Endodermal cell (in vitro differentiated cells): ENCODE data around the gene TRIP12. TPM values are rescaled to one million over a fixed set of nuclear protein-coding genes. Genes with fewer than 3 reads are reported as not detected.

Experiments
- DNase-seq: peaks from one replicate; pipeline ENCODE4 v3.0.0-alpha.2; 2017
- H3K27ac ChIP-seq: 2 replicates; pipeline ENCODE4 v1.5.1; 2013; ENCODE audit warnings: mild to moderate bottlenecking, low read depth, low read length, moderate library complexity
- H3K27me3 ChIP-seq: 2 replicates; pipeline ENCODE4 v1.6.1; 2013; ENCODE audit warnings: mild to moderate bottlenecking, low read length, moderate library complexity; ENCODE audit not compliant: insufficient read depth, control insufficient read depth, poor library complexity, severe bottlenecking
- H3K36me3 ChIP-seq: 2 replicates; pipeline ENCODE4 v1.7.0; 2013; ENCODE audit warnings: mild to moderate bottlenecking, low read length, moderate library complexity; ENCODE audit not compliant: control insufficient read depth, insufficient read depth
- H3K4me1 ChIP-seq: one replicate; pipeline ENCODE4 v1.7.0; 2013; ENCODE audit warnings: low read length; ENCODE audit not compliant: control insufficient read depth, insufficient read depth
- H3K4me3 ChIP-seq: 2 replicates; pipeline ENCODE4 v1.5.1; 2013; ENCODE audit warnings: mild to moderate bottlenecking, low read length, moderate library complexity
- H3K9ac ChIP-seq: 2 replicates; pipeline ENCODE4 v1.6.1; 2013; ENCODE audit warnings: mild to moderate bottlenecking, low read length, moderate library complexity; ENCODE audit not compliant: poor library complexity, severe bottlenecking; ENCODE audit errors: extremely low read depth
- H3K9me3 ChIP-seq: 2 replicates; pipeline ENCODE4 v1.6.1; 2013; ENCODE audit warnings: mild to moderate bottlenecking, low read length, moderate library complexity; ENCODE audit not compliant: control insufficient read depth
- H3K27ac Mint-ChIP-seq: 2 replicates; pipeline ENCODE4 v1.8.0; 2020; ENCODE audit warnings: mixed read lengths
- H3K27me3 Mint-ChIP-seq: 2 replicates; pipeline ENCODE4 v1.8.0; 2021; ENCODE audit warnings: mild to moderate bottlenecking, mixed read lengths; ENCODE audit not compliant: insufficient read depth
- H3K36me3 Mint-ChIP-seq: 2 replicates; pipeline ENCODE4 v1.8.0; 2020; ENCODE audit warnings: low read depth, mixed read lengths
- H3K4me1 Mint-ChIP-seq: 2 replicates; pipeline ENCODE4 v1.8.0; 2020; ENCODE audit warnings: mixed read lengths
- H3K4me3 Mint-ChIP-seq: 2 replicates; pipeline ENCODE4 v1.8.0; 2020; ENCODE audit warnings: mild to moderate bottlenecking, moderate library complexity, mixed read lengths
- H3K9me3 Mint-ChIP-seq: 2 replicates; pipeline ENCODE4 v1.8.0; 2020; ENCODE audit warnings: mild to moderate bottlenecking, mixed read lengths
- WGBS, 2 experiments: methylation state at CpG; one replicate each; pipeline versions ENCODE4 v1.1.5 to v1.1.7; 2013; ENCODE audit warnings: missing lambda C conversion rate in 2 of 2, mixed read lengths in 1 of 2; ENCODE audit not compliant: insufficient coverage in 1 of 2, insufficient read length in 1 of 2; 5-methylcytosine and 5-hydroxymethylcytosine counted together
- total RNA-seq, 2 donors: library from RNA; stranded (reverse); fragmentation: NEBNext Ultra II Directional in 1 of 2; extraction: Animal tissue kit (Norgen Biotek cat#: 25700) in 1 of 2; gene quantifications; 2 replicates in 1 of 2; 3 replicates in 1 of 2; pipeline ENCODE4 v1.2.1, GENCODE V29; 2021
- TF ChIP-seq, protein P1 (sequence below): fragments of 200-600 bp; sonication (generic); conservative IDR thresholded peaks from 2 replicates; pipeline ENCODE4 v1.5.0; 2021; ENCODE audit warnings: antibody characterized with exemption, mild to moderate bottlenecking

Gene TRIP12
- total RNA-seq, 2 donors from 2014 or later: 177 to 229 TPM

DNA sequence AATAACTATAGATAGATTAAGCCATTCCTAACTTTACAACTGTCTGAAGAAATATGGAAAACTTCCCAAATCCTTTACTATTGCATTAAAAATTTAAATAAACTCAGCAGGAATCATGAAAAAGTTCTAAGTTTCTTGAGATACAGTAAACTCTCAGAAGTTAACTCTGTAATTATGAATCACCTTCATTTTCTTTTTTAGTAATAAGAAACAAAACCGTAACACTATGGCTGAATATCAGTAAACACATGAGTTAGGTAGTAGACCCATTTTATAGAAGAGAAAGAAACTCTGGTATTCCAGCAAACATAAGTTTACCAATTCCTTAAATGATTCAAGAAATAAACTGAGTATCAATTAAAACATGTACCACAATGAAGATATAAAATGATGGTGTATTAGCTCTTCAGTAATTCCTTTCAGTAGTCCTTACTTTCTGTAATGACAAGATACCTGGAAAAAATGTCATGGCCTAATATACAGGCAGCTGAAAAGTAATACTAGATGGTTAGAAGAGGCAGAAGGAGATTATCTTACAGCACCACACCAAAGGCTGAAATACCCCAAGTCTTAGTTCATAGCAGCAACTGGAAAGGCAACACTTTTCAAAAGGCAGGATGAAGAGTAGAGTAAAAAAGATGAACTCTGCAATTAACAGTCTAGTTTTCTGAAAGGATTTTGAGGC lies 11.5 kb downstream of the TRIP12 start:
- Mint-ChIP-seq H3K27ac (no peak overlapping the region), H3K36me3 (peaks cover 20% of the 10 kb centered on the region), H3K4me3 (no peak overlapping the region), H3K27me3 (no peaks in the 10 kb centered on the region), H3K9me3 (no peaks in the 10 kb centered on the region), H3K4me1 (peaks cover 29% of the 10 kb centered on the region)
- 100% methylated on average over 1 of the region's 1 CpG; no CpG with 5 or more reads in 1 of the 2 experiments for WGBS, 2 experiments
- DNase-seq: no peak
- H3K36me3 ChIP-seq: peaks cover 30% of the 10 kb centered on the region
- no peaks in the 10 kb centered on the region for H3K27me3 ChIP-seq
- TF ChIP-seq, protein P1, sequence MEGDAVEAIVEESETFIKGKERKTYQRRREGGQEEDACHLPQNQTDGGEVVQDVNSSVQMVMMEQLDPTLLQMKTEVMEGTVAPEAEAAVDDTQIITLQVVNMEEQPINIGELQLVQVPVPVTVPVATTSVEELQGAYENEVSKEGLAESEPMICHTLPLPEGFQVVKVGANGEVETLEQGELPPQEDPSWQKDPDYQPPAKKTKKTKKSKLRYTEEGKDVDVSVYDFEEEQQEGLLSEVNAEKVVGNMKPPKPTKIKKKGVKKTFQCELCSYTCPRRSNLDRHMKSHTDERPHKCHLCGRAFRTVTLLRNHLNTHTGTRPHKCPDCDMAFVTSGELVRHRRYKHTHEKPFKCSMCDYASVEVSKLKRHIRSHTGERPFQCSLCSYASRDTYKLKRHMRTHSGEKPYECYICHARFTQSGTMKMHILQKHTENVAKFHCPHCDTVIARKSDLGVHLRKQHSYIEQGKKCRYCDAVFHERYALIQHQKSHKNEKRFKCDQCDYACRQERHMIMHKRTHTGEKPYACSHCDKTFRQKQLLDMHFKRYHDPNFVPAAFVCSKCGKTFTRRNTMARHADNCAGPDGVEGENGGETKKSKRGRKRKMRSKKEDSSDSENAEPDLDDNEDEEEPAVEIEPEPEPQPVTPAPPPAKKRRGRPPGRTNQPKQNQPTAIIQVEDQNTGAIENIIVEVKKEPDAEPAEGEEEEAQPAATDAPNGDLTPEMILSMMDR: no peak
- no peaks in the 10 kb centered on the region for H3K9me3 ChIP-seq
- no peaks in the 10 kb centered on the region for H3K4me1 ChIP-seq
- no peak overlapping the region for H3K9ac ChIP-seq
- no peak overlapping the region for H3K27ac ChIP-seq
- H3K4me3 ChIP-seq: no peak overlapping the region

DNA sequence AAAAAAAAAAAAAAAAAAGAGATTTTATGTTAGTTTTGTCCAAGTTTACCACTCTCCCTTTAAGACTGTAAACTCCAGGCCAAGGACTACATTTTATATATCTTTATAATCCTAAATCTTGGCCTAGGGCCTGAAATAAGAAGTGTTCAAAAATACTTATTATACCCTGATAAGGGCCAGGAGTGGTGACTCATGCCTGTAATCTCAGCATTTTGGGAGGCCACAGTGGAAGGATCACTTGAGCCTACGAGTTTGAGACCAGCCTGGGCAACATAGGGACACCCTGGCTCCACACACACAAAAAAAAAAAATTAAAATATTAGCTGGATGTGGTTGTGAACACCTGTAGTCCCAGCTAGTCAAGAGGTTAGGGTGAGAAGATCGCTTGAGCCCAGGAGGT lies 12.7 kb downstream of the TRIP12 start:
- TF ChIP-seq, protein P1: no peak
- no peaks in the 10 kb centered on the region for H3K27me3 ChIP-seq
- no peak for DNase-seq
- no peaks in the 10 kb centered on the region for H3K9me3 Mint-ChIP-seq
- no peaks in the 10 kb centered on the region for H3K9me3 ChIP-seq
- H3K4me1 Mint-ChIP-seq: peaks cover 25% of the 10 kb centered on the region
- H3K27me3 Mint-ChIP-seq: no peaks in the 10 kb centered on the region
- no peak overlapping the region for H3K4me3 ChIP-seq
- no peak overlapping the region for H3K27ac Mint-ChIP-seq
- H3K27ac ChIP-seq: no peak overlapping the region
- H3K4me1 ChIP-seq: no peaks in the 10 kb centered on the region
- peaks cover 22% of the 10 kb centered on the region for H3K36me3 Mint-ChIP-seq
- H3K9ac ChIP-seq: no peak overlapping the region
- no peak overlapping the region for H3K4me3 Mint-ChIP-seq
- WGBS, 2 experiments: 97 to 100% methylated on average over 1 to 2 of the region's 2 CpGs
- H3K36me3 ChIP-seq: peaks cover 38% of the 10 kb centered on the region

DNA sequence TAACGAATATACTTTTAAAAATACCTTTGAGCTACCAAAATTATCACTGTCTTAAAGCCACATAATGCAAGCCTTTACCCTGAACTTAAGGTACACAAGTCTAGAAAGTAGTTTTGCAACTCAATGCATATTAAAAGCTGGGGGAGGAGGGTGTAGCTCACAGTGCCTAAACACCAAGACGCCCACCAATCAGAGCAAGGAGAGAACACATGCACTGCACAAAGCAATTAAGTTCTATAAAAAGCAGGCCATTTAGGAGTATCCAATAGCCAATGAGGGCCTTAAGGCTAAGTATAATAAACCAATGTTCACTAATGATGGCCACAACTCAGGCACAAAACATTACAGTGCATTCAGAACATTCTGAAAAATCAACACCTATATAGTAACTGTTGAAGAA lies 16.2 kb downstream of the TRIP12 start:
- Histone ChIP-seq H3K9me3 (no peaks in the 10 kb centered on the region), H3K27me3 (no peaks in the 10 kb centered on the region), H3K4me3 (no peak overlapping the region), H3K4me1 (no peaks in the 10 kb centered on the region), H3K27ac (no peak overlapping the region), H3K9ac (no peak overlapping the region), H3K36me3 (peaks cover 51% of the 10 kb centered on the region)
- TF ChIP-seq, protein P1: no peak
- no peak for DNase-seq
- H3K27ac Mint-ChIP-seq: peak overlapping the region; percentile 61
- no peak overlapping the region for H3K4me3 Mint-ChIP-seq
- H3K4me1 Mint-ChIP-seq: peaks cover 15% of the 10 kb centered on the region
- peaks cover 28% of the 10 kb centered on the region for H3K36me3 Mint-ChIP-seq
- 97% methylated on average over 2 of the region's 2 CpGs; no CpG with 5 or more reads in 1 of the 2 experiments for WGBS, 2 experiments
- no peaks in the 10 kb centered on the region for H3K9me3 Mint-ChIP-seq
- no peaks in the 10 kb centered on the region for H3K27me3 Mint-ChIP-seq
